Endothelial cell of hepatic sinusoid (primary cell): Measurements from ENCODE around the gene ATP6V0A1.

Source experiments
- in situ Hi-C: cut with HindIII; loops from 2 replicates; pipeline ENCODE4 v1.10.0; 2017; ENCODE audit warnings: low sequenced_read_pairs

The ATP6V0A1 gene

DNA sequence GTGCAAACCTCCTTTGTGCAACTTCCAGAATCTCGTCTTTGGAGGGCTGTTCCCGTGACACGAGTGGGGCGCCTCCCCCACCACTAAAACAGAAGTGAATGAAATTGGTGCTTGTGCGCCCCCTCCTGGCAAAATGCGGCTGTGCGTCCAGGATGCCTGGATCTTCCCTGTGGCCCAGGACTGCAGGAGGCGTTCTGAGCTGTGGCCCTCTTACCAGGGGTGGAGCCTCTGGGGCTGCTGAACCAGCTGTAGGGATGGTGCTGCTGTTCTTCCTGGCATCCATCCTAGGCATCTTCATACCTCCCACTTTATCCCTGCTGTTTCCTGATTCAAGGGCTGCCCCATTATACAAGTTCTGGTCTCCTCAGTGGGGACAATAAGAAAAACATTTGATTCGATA is 58.8 kb downstream of the ATP6V0A1 start:
- in situ Hi-C loops, result loop anchor here (5.0 to 10.0 kb wide), 2 partner anchors 95 to 313 kb away; partner anchors contain the start of gene CAVIN1

DNA sequence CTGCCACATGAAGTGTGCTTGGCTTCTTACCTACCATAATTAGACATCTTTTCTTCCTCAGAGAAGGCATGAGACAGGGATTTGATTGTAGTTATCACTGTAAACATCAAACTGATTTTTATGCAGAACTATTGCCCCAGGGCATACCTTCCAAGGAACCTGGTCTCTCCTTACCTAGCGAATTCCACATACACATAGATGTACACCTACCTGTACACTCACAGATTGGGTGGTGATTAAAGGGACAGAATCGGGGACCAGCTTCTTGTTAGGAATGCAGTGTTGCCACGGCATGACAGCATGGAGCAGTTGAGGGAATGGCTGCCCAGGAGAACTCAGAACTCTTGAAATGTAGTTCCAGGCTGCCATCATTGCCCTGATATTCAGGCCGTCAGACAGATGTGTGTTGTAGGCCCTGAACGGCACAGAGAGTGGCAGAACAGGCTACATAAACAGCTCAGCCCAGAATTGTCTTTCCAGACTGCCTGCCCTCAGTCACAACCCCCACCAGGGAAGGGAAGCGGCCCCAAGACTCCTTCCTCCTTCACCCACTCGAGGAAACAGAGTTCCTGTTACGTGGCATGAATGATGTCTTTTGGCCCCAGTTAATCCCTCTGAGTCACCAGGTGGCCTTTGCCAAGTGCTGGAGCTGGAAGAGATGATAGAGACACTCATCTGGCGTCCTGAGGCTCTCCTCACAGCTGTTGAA is 59.5 kb downstream of the ATP6V0A1 start:
- in situ Hi-C loops, result loop anchor here (5.0 to 10.0 kb wide), 2 partner anchors 96 to 313 kb away; partner anchors contain the start of gene CAVIN1

DNA sequence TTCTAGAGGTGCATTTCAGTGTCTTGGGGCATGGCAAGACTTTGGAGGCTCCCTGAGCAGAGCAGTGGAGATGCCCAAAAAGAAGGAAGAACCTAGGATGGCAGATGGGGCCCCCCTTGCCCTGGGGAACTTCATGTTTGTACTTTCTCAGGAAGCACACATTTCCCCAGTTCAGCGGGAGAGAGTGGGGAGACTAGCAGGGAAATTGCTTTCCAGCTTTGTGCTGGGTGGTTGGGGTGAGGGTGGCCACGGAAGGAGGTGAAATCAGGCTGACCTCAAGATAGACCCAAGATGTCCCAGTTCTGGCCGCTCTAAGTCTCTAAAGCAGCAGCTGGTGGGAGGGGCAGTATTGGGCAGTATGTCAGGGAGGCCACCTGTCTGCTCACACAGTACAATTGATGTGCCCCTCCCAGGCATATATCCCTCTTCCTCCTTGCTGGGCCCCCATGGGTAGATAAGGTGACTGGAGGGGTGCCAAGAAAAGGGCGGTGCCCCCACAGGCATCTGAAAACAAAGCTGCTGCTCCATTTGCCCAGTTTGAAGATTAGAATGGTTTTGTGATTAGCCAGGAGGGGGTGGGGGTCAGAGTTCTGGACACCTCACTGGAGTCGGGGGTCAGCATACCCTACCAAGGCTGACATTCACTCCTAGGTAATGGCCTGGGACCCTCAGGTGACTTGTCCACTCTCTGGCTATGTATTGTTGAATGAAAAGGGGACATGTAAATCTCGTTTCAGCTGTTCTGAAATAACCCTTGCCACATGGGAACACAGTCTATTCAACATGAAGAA is 60.3 kb downstream of the ATP6V0A1 start:
- in situ Hi-C loops, result loop anchor here (5.0 to 10.0 kb wide), 2 partner anchors 97 to 314 kb away; partner anchors contain the start of gene CAVIN1

DNA sequence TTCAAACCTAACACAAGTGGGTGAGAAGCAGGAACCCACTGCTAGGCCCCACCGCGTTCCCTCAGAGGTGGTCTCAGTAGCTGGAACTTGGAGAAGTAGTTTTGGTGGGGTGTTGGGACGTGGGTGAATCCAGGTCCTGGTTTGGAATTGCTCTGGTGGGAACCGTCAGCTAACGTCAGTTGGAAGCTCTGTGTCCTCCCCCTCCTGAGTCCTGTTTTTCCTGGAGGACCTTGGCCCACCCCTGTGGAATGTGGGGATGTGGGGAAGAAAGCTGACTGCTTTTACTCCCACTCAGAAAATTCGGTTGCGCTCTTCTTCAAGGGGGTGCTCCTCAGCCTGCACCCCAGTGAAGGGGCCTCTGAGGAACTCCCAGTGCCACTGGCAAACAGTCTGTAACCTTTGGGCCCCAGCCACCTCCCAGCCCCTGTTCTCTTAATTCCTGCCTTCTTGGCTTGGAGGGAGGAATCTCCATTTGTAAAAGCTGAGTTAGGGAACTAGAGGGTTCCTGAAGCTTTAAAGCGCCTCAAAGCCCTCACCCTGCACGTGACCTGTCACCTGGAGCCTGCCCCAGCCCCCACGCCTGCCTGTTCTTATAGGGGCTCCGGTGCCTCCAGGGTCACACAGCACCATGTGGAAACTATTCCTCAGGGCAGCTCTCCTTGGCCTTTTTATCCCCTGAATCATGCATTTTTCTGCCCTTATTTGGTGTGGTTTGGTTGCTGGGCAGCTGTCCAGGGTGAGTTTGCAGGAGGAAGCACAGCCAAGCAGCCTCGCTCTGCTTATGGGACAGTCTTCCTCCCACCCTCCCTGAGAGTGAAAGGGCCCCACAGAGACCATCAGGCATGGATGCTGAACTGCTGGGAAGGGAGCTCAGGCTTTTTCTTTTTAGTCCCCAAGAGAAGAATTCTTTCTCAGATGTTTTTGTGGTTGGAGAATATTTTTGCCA is 61.1 kb downstream of the ATP6V0A1 start:
- in situ Hi-C loops, result loop anchor here (5.0 to 10.0 kb wide), 3 partner anchors 98 to 315 kb away; partner anchors contain the start of gene CAVIN1

DNA sequence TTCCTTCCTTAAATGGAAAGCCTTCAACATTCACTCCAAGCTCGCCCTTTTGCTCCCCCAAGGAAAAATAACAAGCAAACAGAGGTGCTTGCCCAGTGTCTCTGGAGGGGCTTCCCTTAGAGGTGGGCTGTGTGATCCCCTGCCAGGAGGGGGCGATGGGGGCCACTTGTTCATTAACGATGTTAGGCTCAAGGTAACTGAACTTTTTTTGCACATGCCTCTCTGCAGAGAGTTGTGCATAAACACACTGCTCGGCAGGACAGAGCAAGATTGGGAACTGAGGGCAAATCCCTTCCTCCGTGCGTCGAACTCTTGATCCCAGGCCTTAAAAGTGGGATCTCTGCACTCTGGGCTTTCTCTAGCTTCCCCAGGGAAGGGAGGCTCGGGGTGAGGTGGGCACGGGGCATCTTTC is 61.9 kb downstream of the ATP6V0A1 start:
- in situ Hi-C loops, result loop anchor here (5.0 kb wide), 1 partner anchor 208 kb away; no protein-coding TSS in a partner anchor

DNA sequence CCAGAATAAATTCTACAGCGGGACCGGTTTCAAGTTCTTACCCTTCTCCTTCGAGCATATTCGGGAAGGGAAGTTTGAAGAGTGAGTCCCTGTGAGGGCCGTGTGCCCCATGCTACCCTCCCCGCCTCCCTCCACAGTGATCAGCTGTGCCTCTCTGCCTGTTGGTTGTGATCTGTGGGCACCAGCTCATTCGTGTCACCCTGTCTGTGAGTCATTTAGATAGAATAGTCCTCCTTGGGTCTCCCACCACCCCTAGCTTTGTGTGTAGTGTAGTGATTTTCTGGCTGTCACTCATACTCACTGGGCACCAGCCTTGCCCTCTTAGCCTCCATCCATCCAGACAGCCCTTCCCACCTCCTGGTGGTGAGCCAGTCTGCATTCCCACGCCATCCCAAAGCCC is 62.4 kb downstream of the ATP6V0A1 start:
- in situ Hi-C loops, result loop anchor here (5.0 kb wide), 1 partner anchor 209 kb away; no protein-coding TSS in a partner anchor

DNA sequence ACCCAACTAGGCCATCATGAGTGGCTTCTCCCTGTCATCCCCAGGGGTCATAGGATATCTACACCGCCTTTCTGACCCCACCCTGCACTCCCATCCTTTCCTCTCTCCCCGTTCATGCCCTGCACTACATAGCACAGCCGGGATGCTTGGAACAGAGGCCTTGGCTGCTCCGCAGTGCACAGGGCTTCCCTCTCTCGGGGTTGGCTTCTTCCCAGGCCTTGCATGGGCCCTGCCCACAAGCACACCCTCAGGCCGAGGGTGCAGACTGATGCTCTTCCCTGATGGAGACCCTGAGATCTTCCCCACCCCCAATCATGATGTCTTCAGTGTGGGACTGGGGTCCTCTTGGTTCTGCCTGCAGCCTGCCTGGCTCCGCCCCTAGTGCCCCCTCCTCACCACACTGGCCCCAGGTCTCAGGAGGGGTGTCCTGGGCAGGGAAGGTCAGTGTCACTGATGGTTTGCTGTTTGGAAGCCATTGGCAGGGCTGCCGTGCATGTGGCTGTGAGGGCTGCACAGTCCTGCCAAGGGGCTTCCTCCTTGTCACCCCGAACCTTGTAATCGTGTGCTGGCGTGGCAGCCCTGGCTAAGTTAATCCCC is 63.1 kb downstream of the ATP6V0A1 start:
- in situ Hi-C loops, result loop anchor here (5.0 kb wide), 1 partner anchor 209 kb away; no protein-coding TSS in a partner anchor

DNA sequence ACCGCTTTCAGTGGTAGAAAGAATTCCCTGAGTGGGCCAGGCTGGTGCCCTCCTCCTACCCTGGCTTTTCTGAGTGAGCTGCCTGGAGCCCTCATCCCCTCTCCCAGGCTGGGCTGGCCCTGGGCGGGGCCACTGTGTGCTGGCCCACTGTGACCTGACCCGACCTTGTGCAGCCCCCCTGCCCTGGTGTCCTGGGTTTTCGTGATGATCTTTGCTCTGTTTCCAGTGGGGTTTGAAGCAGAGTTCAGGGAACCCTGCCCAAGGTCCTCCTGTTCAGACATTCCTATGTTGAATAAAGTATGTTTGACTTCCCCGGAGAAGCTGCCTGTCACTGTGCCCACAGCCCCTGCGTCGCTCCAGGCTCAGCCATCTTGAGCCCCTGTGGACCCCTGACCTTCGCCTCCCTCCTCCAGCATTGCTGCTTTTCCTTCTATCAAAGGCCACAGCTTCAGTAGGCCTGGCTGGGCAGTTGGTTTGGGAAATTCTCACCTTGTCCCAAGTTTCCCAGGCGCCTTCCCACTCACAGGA is 63.6 kb downstream of the ATP6V0A1 start:
- in situ Hi-C loops, result loop anchor here (5.0 kb wide), 1 partner anchor 210 kb away; no protein-coding TSS in a partner anchor

DNA sequence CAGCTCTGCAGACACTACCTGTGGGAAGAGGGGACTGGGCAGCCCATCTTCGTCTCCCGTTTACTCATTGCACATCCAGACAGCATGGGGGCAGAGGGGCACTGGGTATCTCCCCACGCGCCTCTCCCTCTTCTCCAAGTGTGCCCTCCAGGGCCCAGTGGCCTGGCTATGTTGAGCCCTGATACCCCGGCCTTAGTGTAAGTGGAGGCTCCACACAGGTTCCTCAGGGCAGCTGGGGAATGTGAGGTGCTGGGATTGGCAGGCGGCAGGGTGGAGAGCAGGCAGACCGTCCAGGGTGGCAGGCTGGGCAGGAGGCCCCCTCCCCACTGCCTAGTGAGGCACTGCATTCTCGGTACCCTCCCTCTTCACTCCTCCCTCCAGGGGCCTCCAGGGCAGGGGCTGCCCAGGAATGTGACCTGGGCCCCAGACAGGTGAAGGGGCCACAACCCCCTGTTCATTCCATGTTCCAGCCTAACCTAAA is 64.2 kb downstream of the ATP6V0A1 start:
- in situ Hi-C loops, result loop anchor here (5.0 kb wide), 1 partner anchor 211 kb away; no protein-coding TSS in a partner anchor

DNA sequence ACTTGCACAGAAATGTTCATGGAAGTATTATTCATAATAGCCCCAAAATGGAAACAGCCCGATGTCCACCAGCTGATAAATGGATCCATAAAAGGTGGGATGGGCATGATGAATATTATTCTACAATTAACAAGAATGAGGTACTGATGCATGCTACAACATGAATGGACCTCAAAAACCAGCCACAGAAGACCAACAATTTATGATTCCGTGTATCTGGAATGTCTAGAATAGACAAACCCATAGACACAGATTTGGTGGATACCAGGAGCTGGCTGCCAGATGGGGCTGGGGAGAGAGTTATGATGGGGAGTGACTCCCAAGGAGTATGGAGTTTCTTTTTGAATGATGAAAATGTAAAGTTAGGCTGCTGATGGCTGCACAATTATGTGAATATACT is 66.5 kb downstream of the ATP6V0A1 start:
- in situ Hi-C loops, result no loop called here

DNA sequence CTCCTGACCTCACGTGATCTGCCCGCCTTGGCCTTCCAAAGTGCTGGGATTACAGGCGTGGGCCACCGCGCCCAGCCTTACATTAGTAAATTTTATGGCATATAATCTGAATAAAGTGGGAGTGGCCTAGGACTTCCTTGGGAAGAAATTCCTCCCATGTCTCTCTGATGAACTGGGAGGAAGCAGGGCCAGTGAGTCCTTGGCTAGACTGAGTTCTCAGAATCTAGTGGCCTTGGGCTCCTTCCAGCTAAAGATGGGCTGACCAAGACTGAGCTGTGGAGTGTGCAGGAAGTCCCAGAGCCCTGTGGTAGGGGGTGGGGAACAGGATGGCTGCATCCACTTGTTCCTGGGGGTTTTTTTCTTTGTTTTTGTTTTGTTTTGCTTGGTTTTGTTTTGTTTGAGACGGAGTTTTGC is 67.4 kb downstream of the ATP6V0A1 start:
- in situ Hi-C loops, result no loop called here

DNA sequence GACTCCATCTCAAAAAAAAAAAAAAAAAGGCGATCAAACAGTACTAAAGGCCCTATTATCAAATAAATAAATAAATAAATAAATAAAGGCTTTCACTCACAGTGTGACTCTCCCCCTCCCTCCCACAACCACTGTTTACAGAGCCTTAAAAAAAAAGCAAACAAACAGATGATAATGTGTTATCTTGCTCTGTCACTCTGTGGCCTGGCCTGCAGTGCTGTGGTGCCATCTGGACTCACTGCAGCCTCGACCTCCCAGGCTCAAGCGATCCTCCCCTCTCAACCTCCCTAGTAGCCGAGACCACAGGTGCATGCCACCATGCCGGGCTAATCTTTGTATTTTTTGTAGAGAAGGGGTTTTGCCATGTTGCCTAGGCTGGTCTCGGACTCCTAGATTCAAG is 69.3 kb downstream of the ATP6V0A1 start:
- in situ Hi-C loops, result no loop called here

DNA sequence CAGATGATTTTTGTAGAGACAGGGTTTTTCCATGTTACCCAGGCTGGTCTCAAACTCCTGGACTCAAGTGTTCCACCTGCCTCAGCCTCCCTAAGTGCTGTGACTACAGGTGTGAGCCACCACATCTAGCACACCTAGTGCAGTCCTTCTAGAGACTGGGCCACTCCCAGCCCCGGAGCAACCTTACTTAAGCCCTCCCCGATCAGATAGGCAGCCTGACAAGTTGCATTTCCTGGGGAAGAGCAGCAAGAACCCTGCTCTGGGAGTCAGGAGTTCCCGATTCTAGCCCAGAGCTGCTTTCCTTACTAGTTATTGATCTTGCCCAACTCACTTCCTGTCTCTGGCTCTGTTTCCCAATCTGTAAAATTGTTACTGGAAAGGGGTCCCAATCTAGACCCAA is 70.4 kb downstream of the ATP6V0A1 start:
- in situ Hi-C loops, result no loop called here

DNA sequence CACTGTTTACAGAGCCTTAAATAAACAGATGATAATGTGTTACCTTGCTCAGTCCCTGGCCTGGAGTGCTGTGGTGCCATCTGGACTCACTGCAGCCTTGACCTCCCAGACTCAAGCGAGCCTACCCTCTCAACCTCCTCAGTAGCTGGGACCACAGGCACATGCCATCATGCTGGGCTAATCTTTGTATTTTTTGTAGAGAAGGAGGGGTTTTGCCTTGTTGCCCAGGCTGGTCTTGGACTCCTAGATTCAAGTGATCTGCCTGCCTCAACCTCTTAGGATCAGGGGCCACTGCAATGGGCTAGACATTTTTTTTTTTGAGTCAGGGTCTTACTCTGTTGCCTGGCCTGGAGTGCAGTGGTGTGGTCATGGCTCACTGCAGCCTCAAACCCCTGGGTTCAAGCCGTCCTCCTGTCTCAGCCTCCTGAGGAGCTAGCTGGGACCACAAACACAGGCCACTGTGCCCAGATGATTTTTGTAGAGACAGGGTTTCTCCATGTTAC is 72.3 kb downstream of the ATP6V0A1 start:
- in situ Hi-C loops, result no loop called here

DNA sequence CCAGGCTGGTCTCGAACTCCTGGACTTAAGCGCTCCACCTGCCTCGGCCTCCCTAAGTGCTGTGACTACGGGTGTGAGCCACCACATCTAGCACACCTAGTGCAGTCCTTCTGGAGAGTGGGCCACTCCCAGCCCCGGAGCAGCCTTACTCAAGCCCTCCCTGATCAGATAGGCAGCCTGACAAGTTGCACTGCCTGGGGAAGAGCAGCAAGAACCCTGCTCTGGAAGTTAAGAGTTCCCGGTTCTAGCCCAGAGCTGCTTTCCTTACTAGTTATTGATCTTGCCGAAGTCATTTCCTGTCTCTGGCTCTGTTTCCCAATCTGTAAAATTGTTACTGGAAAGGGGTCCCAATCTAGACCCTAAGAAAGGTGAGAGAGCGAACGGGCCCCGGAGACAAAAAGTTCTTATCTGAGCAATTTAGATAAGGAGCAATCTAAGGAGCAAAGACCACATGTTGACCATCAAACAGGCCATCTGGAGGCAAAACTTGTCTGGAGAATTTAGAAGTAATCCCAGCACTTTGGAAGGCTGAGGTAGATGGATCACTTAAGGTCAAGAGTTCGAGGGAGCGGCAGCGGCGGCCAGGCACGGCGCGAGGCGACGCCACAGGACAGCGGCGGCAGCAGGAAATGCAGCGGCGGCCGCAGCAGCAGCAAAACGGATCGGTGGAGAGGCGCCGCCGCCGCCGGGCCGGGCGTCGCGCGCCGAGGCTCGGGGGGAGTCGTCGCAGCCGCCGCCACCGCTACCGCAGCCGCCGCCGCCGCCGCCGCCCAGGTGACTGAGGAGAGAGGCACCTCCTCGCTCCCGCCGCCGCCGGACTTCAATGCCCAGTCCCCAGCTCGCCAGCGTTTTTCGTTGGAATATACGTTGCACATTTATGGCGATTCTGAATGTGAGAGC is 73.0 kb downstream of the ATP6V0A1 start:
- in situ Hi-C loops, result no loop called here

DNA sequence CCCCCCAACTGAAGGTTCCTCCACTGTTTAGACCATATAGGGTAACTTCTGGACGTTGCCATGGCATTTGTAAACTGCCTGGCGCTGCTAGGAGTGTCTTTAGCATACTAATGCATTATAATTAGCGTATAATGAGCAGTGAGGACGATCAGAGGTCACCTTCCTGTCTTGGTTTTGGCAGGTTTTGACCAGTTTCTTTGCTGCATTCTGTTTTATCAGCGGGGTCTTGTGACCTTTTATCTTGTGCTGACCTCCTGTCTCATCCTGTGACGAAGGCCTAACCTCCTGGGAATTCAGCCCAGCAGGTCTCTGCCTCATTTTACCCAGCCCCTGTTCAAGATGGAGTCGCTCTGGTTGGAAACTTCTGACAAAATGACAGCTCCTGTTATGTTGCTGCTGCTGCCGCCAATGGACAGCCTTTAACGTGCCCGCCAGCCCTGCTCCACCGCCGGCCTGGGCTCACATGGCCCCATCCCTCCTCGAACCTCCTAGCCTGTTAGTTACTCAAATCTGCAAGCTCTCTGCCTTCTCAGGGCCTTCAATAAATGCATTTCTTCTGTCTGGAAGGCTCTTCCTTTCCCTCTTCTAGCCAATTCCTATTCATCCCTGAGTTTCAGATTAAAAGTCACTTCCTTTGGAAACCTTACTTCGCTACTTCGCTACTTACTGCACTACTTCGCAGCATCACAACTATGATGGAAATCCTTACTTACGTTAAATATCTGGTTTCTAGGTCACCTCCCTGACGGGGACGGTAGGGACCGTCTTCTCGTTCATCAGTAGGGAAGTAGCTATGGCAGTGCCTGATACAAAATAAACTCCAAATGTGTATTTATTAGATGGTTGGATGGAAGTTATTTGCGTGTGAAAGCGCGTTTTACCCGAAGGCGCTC is 76.7 kb downstream of the ATP6V0A1 start:
- in situ Hi-C loops, result no loop called here

DNA sequence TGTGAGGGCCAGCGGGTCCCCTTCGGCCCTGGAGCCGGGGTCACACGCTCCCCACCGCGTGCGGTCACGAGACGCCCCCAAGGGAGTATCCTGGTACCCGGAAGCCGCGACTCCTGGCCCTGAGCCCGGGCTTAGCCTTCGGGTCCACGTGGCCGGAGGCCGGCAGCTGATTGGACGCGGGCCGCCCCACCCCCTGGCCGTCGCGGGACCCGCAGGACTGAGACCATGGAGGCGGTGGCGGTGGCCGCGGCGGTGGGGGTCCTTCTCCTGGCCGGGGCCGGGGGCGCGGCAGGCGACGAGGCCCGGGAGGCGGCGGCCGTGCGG is 77.3 kb downstream of the ATP6V0A1 start, which contains the start of gene NAGLU:
NAGLU (plus strand) TSS at position 194 of the 324 bp plus-strand sequence; CDS start at position 226, 32 bp downstream.
- in situ Hi-C loops, result no loop called here
